Kidney glomerular epithelial cell (primary cell): ENCODE results near the gene PDE7B.

Source experiments
- DNase-seq: peaks from one replicate; lab custom pipeline; 2025; lab: John Stamatoyannopoulos, UW

PDE7B gene

DNA sequence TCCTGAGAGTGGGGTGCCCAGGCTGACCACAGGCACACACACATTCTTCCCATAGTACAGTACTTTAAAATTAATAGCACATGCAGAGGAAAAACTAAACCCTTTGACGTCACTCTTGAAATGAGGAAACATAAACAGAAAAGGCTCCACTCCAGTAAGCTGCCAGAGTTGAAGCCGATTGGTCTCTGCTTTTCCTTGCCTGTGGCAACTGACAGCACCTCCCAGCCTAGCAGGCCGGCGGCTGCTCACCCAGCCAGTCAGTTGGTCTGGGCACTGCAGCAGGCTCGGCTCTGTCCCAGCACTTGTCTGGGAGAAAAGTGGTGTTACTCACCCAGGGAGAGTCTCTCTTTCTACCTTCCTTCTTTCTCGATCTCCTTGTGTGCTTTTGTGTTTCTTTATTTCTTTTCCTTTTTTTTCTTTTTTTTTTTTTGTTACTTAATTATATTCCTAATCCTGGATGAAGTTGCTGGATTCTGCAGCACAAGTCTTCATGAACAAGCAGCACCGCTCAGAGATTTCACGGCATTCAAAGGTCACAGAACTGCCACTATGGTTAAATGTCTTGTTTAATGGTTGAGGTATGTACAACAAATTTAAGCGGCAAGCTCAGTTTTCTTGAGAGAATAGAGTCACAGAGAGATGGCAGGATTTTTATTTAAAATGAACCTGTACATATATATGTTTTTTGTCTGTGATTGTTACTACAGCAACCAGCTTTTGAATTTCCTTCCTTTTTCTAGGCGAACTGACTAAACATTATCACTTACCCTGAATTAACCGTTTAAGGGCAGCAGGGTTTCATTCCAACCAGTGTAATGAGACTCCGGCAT is at the start of gene PDE7B:
Gene PDE7B, plus strand, starts transcription at position 260 of the 830 bp plus-strand sequence.
- peak; percentile 92 for DNase-seq

DNA sequence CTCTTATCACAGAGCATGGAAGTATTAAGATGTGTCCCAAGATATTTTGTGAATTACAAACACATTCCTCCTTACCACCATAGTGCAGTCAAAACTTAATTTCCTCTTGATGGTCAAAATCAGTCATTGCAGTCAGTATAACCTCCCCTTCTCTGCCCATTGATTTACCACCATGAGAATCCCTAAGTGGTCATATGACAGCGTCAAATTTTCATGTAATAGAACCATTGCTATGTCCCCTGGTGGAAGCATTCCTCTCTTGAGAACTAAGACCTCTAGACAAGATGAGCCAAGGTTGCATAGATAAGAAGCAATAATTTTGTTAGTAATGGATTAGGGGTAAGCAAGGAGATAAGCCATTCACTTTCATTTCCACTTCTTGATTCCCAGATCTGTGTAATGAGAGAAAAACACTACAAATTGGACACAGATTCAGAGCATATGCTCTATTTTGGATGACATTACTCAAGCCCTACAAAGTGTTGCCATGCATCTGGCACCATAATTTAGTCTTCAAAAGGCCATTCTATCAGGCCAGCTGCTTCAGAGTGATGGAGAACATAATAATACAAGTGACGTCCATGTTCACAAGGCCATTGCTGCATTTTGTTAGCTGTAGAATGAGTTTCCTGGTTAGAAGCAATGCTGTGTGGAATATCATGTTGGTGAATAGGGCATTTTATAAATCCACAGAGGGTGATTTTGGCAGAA is 49.6 kb upstream of the PDE7B start:
- no peak for DNase-seq

DNA sequence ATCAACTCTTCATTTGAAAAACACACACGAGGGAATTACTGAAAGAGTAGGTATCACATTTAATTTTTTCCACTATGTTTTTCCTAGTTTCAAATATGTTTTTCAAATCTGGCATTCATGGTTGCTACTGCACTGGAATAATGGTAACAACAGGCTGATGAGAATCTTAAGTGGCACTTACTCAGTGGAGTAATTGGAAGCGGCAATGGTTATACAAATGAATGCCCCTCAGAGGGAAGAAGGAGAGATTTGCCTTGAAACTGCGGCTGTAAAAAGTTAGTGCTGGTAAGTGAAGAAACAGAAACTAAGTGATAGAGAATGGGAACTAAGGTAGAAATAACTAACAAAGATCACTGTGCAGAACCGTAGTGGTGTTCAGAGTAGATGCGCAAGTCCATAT is 41.0 kb upstream of the PDE7B start:
- DNase-seq = no peak

GRCh38 chr6:135811170-135811569 is 40.3 kb upstream of the PDE7B start:
- no peak for DNase-seq

DNA sequence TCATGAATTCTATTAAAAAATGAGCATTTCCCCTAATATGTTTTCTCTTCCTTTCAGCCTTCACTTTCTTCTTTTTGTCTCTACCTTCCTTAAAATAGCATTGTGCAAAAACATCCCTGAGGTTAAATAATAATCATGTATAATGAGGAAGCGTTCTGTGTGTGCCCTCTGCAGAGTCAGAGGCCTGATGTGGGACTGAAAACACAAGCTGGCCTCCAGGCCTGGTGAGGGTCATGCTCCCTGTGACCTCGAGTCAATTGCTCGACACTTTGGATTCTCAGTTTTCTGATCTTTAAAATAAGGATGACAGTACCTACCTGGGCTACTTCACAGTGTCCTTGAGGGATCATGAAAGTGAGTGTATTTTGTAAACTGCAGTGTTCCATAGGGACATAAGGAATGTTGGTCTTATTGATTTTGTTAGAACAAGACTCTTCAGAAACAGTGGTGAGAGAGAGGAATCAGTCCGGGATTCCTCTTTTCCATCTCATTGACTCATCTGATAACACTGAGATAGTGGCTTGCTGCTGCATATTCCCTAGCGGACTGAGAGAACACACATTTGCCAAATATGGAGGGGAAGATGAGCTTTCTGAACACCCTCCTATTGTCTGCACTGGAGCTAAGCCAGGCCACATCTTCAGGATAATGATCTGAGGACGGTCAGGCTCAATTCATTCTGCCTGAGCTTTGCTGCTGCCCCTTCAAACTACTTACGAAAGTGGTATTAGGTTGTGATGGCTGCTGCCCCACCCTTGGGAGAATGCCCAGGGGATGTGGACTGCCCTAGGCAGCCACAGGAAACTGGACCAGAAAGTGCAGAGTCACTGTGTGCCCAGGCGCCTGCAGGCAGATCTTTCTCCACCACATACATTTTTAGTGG is 39.6 kb upstream of the PDE7B start:
- no peak for DNase-seq

- no peak for DNase-seq
These were observed 38.1 kb upstream of the PDE7B start for GRCh38 chr6:135813401-135813800.

DNA sequence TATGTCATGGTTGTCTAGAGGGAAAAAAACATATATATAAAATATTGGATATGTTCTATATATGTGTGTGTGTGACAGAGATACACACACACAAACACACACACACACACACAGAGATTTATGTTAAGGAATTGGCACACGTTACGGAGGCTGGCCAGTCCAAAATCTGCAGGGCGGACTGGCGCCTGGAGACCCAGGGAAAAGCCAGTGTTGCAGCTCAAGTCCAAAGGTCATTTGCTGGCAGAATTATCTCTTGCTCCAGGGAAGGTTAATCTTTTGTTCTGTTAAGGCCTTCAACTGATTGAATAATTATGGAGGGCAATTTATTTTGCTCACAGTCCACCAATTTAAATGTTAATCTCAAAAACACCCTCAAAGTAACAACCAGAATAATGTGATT is 37.5 kb upstream of the PDE7B start:
- no peak for DNase-seq

GRCh38 chr6:135815216-135815615 is 36.3 kb upstream of the PDE7B start:
- DNase-seq = no peak

- no peak for DNase-seq
These were observed 34.5 kb upstream of the PDE7B start for GRCh38 chr6:135817035-135817434.

DNA sequence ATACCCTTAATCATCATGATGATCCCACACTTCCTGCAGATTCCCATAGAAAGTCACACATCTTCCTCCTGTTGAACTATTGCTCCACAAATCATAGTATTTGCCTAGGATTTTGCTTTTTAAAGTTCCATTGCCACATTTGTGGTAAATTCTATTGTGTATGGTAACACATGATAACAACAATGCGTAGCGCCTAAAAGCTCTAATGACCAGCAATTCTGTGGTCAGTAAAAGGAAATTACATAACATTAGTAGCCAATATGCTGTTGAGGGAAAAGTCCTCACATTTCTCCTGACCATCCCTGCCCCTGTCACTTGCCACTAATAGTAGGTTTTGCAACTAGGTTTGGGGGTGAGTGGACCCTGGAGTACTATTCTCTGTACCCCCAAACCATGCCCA is 31.8 kb upstream of the PDE7B start:
- DNase-seq = no peak

GRCh38 chr6:135820340-135820739 is 31.2 kb upstream of the PDE7B start:
- no peak for DNase-seq

DNA sequence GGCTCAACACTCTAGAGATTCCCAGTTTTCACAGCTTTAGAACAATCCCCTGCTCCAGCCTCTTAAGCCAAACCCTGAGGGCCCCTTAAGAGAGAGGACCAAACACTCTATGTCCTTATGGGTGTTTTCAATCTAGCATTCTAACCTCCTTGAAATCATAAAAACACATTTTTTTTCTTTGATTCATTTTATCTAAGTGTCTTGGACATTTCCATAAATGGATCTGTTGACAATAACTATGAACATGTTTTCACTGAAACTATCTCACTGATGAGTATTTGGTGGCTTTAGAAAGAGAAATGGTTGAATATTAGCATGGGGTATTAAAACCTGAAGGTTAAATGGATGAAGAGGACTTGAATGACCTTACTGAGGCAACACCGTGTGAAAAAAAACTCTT is 27.6 kb upstream of the PDE7B start:
- no peak for DNase-seq

DNA sequence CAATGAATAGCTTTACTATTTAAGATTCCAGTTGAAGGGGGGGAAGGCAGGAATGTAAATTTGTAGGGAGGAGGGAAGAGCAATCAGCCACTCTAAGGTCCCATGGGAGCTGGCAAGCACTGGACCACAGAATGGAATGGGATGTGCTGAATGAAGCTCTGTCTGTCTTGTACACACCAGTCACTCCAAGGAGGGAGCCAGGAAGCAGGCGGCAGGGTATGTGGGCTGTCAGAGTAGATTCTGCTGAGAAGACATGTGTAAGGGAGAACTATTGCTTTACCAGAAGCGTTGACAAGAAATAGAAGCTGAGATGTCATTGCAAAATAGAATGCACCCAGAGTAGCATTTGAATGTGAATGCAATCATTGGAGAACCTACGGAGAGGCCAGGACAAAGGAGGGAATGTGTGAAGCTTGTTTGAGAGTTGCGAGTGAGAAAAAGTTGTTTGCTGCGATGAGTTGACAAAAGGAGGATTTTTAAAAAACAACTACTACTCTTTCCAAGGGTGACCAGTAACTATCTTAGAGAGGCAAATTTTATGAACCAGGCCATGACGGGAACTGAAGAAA is 25.2 kb upstream of the PDE7B start:
- DNase-seq = no peak

- no peak for DNase-seq
These were observed 23.5 kb upstream of the PDE7B start for GRCh38 chr6:135828021-135828420.

GRCh38 chr6:135830452-135830881 is 21.0 kb upstream of the PDE7B start:
- no peak for DNase-seq

DNA sequence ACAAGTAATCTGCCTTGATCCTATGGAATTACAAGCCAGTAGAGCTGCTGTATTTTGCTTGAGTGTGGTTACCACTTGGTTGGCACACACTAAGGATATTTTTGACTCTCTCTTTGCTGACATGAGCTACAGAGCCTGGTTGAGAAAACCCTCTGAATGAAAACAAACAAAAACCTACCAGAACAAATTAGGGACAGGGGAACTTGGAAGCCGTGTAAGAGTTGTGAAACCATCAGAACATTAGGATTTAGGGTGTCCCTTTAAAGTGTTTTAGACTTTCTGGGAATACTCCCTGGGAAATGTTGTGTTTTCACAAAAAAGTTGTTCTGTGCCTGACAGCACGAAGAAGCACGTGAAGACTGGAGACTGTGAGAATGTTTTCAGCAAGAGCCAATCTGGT is 20.5 kb upstream of the PDE7B start:
- no peak for DNase-seq

DNA sequence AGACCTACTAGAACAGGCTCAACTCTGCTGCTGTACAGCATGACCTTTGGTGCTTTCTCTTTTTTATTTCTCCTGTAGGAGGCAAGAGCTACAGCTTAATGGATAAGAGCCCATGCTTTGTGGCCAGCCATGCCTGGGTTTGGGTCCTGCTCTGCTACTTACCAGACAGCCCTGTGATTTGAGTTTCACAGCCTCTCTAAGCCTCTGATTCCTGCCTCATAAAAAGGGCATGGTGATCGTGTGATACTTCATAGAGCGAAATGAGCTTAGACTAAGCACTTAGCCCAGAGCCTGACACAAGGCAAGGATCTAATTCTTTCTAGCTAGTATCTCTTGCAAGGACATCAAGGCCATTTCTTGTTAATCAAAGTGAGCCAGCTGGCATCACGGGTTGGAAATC is 19.3 kb upstream of the PDE7B start:
- no peak for DNase-seq

DNA sequence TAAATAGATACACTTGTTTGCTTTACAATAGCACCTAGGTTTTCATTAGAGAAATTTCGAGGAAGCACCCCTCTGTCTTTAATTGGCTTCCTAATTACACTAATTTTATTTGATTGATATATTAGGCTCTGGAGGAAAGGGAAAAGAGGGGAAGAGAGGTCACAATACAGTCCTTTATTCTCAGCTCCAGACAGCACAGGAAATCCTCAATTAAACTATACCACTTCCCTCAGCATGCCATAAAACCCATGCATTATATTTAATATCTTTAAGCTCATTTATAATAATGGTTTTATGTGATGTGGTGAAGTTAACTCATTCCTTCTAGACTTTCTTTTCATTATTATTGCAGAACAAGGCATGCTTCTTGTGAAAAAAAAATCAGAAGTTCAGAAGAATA is 17.7 kb upstream of the PDE7B start:
- DNase-seq = no peak

DNA sequence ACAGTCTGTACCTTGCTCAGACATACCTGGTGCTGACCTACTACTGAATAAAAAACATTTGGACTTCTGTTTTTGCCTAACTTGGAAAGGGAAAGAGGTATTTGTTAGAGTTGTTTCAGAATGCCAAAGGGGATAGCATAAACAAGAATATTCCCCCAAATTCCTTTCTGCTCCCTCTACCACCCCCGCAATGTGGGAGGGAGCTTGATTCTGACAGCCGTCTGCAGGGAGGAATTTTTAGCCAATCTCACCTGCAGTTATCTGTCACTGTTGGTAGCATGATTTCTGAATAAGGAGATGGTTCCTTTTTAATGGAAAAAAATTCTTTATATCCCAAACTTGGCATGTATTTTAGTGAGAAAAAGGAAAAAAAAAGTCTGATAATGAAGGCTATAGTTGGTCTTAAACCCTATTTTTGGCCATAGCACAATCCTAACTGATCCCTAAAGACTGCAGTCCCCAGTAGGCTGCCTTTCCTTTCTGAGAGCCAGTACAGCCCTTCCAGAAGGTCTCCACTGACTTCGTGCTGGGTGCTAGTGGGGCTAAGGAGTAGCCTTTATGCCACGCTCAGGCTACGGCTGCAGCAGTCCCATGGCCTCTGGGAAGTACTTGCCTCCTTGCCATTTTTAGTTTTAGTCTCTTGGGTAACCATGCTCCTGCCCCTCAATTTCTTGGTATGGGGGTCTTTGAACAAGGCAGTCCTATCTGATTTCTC is 13.6 kb upstream of the PDE7B start:
- DNase-seq = no peak

DNA sequence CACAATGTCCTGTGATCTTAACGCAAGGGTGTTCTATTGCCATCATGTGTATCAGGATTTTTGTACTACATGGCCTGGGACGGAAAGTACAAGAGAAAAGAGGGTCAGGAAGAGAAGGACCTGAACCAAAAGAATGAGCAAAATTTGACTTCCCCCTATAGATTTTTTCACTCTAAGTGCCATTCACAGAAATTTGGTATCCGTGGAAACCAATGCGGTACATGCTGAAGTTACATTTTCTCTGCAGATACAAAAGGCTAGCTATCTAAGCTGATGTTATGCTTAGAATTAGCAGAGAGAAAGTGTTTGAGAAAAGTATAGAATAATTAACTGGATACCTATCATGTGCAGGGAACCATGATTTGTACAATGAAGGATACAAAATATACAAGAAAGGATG is 12.4 kb upstream of the PDE7B start:
- DNase-seq = no peak

GRCh38 chr6:135842618-135843392 is 8.7 kb upstream of the PDE7B start:
- DNase-seq = no peak
